HG03025 (cell line): ENCODE measurements around the gene ZFHX3.

Experiments used
- ATAC-seq: cut with Tn5 transposase; IDR thresholded peaks from one replicate; pipeline ENCODE4 v1.9.1; 2021; ENCODE audit warnings: mild to moderate bottlenecking, moderate library complexity; ENCODE audit not compliant: unreplicated experiment, low FRiP score

The ZFHX3 gene

DNA sequence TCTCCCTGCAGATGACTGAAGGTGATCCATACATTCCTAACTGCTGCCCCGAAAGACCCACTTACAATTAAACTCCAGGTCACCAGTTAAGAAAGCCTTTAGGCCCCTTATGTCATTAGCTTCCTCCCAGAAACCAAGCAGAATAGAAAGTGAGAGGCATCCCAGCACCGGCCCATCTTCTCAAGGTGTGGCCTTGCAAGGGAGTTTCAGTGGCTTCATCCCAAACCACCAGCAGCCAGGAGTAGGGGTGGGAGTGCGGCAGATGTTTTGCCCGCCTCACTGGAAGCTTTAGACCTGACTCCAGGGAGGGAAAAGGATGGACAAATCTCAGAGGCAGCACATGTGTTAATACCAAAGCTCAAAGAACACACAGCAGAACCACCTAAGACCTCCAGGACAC, 5.1 kb downstream of the ZFHX3 start:
- no peak for ATAC-seq

DNA sequence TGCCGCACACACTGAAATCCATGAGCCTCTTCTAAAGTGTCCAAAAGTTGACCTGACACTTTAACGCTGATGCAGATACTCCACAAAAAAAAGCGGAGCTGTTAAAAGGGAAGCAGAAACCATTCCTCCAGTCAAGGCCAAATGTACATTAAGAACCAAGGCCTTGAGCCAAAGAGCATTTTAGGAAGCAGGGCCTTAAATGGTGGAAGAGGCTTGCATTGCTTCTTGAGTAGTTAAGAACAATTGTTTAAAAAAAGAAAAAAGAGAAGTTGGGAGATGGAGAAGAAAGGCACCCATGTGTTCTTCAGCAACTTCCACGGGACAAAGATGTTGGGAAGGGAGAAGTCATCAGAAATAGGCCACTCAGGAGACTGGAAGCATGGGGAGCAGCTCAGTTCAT, 6.3 kb downstream of the ZFHX3 start:
- ATAC-seq: no peak

DNA sequence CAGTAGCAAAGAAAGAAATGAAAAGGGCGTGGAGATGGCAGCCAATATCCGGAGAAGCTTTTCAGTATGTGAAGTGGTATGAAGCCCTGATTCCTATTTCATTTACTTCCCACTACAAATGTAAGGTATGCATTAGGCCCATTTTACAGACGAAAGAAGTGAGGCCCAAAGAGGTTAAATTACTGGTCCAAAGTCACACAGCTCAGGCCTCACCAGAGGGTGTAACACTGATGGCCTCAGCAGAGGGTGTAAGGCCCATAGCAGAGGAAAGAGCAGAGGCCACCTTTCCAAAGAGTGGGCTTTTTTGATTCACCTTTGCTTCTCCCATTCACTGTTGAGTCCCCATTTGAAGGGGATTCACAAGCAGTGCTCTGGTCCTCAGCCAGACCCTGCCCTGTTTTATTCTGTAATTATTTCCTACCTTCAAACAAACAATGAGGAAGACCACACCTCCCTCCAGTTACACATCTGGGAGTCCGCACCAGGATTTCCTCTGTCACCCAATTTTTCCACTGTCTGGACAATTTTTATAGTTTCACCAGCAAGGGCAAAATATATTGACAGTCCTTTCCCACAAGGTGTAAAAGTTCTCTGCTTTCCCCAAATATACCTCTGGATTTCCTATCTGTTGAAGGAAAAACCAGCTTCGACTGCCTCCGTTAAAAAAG, 7.1 kb downstream of the ZFHX3 start:
- ATAC-seq: no peak

DNA sequence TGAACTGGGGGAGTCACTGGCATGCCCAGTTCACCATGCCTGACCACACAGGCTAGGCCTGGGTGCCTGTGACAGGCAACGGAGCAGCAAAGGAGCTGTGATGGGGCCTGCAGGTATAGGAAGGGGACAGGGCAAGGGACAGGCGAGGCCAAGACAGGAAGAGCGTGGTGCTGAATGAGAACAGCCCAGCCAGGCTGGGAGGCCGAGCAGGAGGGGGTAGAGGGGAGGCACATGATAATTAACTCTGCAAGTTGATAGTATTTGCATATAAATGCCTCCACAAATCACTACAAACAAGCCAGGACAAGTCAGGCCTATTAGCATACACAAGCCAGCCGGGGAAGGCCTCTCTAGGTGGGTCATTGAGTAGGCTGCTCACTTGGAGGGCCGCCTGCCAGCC, 7.8 kb downstream of the ZFHX3 start:
- ATAC-seq: no peak

DNA sequence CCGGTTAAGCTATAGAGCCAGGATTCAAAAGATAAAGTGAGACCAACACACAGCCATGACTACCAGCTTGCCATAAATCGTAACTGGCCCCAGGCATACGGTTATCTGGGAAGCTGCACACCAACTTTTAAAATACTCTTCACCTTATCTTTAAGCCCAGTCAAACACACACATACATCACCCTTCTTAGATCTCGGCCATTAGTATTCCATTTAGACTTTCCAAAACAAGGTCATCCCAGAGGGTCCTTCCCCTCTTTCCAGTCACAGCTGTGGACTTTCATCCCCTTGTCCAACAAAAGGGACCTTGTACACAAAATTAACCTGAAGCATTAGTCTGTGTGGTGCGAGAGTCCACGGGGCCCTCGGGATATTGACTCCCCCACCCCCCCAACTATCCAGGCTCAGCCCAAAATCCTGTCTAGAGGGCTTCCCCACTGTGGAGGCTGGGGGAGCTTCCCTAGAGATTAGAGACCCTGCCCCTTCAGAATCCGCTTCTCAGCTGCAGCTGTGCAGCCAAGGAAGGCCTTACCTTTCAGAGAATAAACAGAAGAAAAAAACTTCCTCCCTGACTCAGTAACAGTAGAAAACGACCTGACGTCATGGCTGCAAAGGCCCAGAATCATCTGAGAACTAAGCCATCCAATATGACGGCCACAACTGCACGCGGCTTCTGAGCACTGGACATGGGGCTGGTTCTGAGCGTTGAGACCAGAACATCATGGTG, 9.9 kb downstream of the ZFHX3 start:
- ATAC-seq: no peak

DNA sequence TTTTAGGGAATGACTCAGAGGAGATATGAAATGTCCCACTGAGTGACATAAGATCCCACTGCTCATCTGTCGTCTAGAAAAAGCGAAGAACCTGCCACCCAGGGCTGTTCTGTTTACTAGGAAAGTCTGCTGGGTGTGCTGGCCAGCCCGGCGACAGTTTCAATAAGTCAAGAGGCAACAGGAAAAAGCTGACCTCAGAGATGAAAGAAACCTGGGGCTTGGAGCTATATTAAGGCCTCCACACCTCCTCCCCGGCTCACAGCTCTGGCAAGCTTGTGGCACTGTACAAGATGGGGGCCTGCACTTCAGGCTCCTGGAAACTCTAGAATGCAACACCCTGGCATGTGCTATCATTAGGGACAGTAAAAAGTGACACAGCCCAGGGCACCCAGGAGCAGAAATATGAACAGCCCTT, 10.6 kb downstream of the ZFHX3 start:
- no peak for ATAC-seq

DNA sequence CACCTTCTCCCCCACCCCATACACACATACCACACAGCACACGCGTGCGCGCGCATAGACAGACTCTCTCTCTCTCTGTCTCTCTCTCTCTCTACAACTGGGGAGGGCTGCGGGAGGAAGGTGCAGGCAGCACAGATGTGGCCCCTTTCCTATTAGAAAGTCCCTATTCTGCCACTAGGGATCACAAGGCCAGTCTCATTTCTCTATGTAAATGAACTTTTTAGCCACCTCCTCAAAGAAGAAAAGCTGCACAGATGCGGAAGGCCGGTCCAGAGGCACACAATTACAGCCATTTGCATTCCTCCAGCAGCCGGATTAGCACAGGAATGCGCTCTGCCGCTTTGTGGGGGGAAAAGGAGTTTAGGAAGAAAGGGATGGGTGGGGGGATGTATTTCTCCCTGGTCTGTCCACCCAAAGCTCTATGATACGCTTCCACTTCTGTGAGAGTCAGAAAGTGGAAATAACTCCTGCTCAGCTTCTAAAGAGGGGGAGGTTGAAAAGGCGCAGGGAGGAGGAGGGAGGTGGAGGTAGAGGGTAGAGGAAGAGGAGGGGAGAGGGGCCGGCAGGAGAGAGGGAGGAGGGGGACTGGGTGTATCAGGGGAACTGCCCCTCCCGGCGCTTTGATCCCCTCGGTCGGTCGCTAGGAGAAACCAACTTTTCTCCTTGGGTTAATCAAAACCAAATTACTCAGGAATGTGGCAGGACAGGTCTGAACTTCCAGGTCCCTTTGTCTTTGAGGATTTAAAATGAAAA, 11.7 kb downstream of the ZFHX3 start:
- ATAC-seq: peak; percentile 75

DNA sequence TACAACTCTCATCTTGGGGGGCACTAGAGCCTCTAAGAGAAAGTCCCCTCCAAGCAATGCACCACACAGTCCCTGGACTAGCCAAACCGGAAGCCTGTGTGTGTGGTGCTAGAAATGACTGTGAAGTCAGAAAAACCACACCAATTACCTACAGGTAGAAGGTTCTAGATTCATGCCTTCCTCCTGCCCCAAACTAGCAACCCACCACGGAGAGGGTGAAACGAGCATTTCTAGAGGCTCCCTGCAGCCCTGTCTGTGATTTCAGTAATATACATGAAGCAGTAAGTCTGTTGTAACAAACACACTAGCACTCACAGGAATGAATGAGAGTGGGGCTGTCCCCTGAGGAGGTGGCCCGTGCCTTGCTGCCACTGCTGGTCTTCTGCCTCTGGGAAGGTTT, 13.6 kb downstream of the ZFHX3 start:
- ATAC-seq: no peak

DNA sequence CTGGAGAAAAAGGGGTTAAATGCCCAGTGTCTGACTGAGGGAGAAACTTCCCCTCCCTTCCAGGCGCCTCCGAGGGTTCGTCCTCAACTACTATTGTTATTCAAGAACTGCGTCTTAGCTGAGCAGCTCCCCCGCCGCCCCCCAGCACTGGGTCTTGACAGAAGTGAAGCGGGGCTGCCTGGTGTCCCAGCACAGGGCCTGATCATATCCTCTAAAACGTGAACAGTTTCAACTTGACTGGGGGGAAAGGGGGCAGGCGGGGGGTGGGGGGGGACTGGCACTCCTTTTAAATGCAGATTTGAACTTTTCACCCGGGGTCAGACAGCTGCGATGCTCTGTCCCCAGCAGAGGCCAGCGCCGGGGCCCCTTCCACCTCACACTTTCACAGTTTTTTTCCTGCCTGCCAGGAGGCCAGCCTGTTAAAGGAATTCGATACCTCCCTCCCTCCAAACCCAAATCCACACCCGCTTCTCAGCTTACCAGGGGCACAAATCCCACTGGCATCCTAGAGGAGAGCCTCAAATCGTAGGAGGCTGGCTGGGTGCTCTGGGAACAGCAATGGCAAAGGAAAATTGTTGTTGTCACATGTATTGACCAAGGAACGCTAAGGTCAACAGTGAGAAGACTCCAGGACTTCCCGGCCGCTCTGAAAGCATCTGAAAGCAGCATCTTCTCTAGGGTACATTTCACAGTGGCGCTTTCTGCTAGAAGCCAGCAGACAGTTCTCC, 14.5 kb downstream of the ZFHX3 start:
- no peak for ATAC-seq

DNA sequence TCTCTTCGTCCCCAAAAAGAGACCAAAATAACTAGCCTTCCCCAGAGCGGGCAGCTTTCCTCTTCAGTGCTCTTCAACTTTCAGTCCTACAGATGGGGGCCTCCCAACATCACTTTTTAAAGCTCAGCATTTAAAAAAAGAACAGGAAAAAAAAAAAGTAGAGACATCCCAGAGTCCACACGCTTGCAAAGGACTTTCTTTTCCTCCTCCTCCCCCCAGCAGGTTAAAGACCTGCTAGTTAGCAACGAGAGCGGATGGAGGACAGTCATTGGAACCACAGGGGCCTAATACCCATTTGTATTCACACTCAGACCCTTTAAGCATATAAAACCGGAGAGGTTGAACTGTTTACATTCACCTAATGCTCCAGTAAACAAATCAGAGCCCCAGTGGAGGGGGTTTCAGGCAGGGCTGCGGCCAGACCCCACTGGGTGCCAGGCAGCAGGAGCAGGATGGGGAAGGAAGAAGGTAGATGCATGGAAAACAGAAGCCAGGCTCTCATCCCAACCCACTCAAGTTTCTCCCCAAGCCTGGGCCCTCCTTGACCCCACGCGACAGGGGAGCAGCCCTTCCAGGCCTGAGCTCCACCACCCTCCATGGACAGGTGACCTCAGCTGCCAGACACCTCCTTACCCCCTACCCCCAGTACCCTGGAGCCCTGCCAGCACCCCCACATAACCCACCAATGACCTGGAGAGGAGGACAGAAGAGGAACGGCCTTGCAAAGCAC, 15.2 kb downstream of the ZFHX3 start:
- ATAC-seq: no peak

DNA sequence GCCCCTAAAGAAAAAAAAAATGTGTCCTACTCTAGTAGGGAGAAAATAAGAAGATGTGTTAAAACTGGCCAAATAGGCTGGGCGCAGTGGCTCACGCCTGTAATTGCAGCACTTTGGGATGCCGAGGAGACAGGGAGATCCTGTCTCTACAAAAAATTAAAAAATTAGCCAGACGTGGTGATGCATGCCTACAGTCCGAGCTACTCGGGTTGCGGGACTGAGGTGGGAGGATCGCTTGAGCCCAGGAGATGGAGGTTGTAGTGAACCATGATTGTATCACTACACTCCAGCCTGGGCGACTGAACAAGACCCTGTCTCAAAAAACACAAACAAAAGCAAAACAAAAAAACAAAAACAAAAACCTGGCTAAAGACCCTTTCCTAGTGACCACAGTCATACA, 15.9 kb downstream of the ZFHX3 start:
- no peak for ATAC-seq

DNA sequence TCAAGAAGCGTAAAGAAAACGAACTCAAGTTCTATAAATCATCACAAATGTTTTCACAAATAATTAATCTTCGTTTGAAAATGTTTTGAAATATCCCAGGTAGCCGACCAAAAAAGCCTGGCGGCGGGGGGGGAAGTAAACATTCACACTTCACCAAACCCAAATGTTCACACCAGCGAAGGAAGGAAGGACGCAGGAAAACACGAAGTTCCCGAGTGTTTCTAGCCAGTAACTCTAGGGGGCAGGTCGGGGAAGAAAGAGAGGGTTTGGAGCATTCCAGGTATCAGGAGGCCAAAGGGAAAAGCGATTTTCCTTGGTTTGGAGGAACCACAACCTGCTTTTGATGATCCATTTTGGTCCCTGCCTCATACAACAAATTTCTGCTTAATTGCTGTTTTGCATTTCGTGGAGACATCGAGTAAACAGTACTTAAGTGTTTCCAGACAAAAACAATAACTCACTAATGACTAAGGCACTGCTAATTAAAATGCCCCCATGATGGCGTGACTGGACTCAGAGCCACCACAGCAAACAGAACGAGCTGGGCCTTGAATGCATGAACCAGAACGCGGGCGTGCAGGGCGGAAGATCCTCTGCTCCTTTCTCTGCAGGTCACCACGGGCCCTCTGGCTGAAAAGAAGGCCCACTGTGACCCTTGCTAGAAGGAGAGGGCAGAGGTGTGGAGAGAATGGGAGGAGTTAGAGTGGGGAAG, 16.6 kb downstream of the ZFHX3 start:
- no peak for ATAC-seq

DNA sequence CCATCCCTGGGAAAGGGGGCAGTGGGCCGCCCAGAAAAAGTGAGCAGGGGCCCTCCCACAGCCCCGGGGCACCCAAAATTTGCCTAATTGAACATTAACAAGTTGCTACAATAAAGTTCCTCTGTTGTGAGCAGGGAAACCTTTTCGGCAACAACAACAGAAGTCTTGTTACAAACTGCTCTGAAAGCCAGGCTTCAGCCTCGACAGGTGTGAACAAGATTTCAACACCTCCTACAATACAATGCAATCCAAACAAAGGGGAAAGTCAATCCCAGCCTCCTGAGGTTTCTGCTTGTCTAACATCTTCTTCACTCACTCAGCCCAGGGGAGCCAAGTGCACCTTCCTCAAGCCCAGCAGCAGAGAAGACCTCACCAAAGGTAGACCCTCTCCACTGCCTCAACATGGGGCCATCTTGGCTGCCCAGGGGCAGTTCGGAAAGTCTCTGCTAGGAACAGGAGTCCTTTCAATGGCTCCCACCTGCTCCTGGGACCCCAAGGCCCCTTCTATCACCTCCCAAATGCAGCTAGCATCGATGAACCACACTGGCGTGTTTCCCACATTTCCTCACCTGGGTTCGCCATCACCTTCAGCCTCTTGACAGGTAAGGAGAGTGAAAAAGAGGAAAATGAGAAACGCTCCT, 19.1 kb downstream of the ZFHX3 start:
- ATAC-seq: no peak

DNA sequence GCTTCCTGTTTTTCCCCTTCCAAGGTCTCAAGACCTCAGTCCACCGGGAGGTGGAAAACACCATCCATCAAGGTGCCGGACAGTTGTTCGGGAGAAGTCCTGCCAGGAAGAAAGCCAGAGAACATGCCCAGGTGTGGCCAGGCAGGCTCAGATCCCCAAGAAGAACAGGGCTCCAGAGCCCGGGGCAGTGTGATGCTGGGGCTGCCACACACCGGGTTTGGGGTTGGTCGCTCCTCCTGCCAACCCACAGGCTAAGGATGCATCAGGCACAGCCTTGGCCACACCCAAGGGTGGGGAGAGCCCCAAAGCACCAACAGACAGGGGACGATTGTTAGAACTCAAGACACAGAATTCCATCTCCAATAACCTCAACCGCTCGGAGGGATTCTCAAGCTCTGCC, 19.7 kb downstream of the ZFHX3 start:
- no peak for ATAC-seq

DNA sequence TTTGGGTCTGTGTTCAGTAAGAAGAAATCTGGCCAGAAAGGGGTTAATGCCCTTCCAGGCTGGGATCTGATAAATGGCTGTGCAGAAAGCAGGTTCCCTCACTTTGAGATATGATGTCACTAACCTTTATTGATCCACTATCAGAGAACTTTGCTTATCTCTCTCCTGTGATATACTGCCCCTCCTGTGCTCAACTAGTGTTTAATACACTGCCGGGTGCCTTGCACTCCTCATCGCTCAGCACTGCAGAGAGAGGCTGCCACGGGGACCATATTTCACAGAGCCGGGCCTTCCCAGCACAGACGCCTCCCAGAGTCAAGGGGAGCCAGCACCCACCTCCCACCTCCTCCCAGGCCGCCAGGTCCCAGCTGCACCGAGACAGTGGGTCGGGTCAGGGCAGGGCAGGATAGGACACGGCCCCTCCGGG, 20.2 kb downstream of the ZFHX3 start:
- ATAC-seq: no peak

DNA sequence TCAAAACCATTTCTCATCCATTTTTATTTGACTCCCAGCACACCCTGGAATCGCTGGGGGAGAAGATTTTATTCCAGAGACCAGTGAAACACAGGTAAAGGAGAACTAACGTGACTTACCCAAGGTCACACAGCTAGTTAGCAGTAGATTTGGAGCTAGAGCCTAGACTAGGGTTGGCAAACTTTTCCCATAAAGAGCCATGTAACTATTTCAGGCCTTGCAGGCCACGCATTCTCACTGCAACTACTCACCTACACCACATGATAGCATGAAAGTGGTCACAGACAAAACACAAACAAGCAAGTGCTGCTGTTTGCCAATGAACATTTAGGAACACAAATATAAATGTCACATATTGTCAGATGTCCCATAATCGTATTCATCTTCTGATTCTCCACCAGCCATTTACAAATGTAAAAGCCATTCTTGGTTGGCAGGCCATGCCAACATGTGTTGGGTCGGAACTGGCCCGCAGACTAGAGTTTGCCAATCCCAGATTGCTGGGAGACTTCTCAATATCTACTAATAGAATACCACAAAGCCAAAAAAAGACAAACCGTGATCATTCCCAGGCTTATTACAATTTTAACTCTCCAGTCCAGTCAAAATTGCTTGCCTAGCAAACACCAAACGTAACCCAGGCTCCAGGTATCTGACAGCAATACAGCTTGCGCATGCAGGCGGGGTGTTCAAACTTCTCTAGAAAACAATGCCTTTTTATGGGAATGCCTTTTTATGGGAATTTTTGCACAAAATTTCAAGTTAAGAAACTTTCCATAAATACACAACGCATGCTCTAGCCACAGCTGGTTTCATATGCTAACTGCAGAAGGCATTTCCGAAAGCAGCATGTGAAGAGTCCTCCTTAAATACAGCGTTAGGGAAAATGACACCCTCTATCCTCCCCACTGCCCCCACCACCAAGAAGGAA, 20.9 kb downstream of the ZFHX3 start:
- ATAC-seq: no peak

DNA sequence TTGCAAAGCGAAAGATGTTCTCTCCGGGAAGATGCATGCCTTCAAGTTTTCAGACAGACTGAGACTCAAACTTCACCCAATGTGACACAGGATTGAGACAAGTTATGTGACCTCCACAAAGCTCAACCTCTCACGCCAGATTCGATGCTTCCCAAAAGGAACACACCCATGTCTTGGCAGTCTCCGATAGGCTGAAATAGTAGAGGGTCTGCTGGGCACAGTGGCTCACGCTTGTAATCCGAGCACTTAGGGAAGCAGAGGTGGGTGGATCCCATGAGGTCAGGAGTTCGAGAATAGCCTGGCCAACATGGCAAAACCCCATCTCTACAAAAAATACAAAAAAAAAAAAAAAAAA, 22.1 kb downstream of the ZFHX3 start:
- ATAC-seq: no peak

DNA sequence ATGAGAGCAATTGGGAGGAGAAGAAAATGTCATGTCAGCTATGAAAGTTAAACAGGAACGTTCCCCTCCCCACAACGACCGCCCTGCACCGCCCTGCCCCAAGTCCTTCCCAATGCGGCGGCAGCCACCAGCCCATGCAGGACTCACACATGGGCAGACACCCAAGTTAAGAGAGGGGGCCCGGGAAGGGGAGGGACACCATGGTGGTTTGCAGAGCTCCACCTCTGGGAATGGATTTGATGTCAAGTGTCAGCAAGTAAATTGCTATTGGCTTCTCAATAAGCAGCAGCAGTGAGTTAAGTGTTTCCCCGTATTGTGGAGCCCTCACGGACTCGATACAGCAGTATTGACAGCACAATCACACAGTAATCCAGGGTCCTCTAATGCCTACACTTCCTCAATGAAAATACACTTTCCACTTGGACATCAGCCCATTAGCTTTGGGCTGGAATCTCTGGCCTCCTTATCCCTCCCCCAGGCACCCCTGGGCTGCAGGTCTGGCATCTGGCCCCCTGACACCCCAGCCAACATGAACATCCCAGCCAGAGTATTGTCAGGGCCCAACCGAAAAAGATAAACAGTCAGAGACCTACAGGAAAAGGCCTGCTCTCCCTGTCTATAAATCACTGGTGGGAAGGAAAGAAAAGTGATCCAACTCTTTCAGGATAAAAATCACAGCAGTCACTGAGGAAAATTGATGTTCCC, 22.6 kb downstream of the ZFHX3 start:
- no peak for ATAC-seq
